K562 (cell line): ENCODE data around the gene SLC38A2. TPM values are rescaled to one million over a fixed set of nuclear protein-coding genes. Genes with fewer than 3 reads are reported as not detected.
A peak's percentile ranks its signal among the peaks of the same experiment; 100 is the strongest.

ENCODE experiments used
- BCL6 ChIP-seq: fragments of 250-450 bp; sonication (Bioruptor Pico); IDR thresholded peaks from 2 replicates; pipeline ENCODE4 v1.4.0; 2020
- E2F8 ChIP-seq: fragments of 450-650 bp; IDR thresholded peaks from 2 replicates; pipeline ENCODE4 v1.7.1; 2018; ENCODE audit warnings: mild to moderate bottlenecking, low read depth; ENCODE audit not compliant: partially characterized antibody
- EGR1 ChIP-seq: fragments of 450-650 bp; conservative IDR thresholded peaks from 2 replicates; pipeline ENCODE4 v1.6.1; 2017; ENCODE audit warnings: mild to moderate bottlenecking
- FIP1L1 ChIP-seq: fragments of 200-400 bp; formaldehyde crosslinking; IDR thresholded peaks from 2 replicates; pipeline ENCODE4 v1.6.1; 2018; ENCODE audit warnings: mild to moderate bottlenecking, low read depth, low read length; ENCODE audit not compliant: poor library complexity, severe bottlenecking
- HNRNPUL1 ChIP-seq: fragments of 200-400 bp; formaldehyde crosslinking; IDR thresholded peaks from 2 replicates; pipeline ENCODE4 v1.6.1; 2017; ENCODE audit warnings: low read length
- MCM2 ChIP-seq: fragments of 450-650 bp; IDR thresholded peaks from 2 replicates; pipeline ENCODE4 v1.6.1; 2017; ENCODE audit warnings: low read depth, mild to moderate bottlenecking
- MCM5 ChIP-seq: fragments of 450-650 bp; IDR thresholded peaks from 2 replicates; pipeline ENCODE4 v1.6.1; 2016; ENCODE audit warnings: low read depth
- MEIS2 ChIP-seq: fragments of 450-650 bp; IDR thresholded peaks from 2 replicates; pipeline ENCODE4 v1.6.1; 2014; ENCODE audit warnings: mild to moderate bottlenecking; ENCODE audit not compliant: partially characterized antibody
- NBN ChIP-seq: fragments of 450-650 bp; IDR thresholded peaks from 2 replicates; pipeline ENCODE4 v1.6.1; 2016; ENCODE audit warnings: low read depth, mild to moderate bottlenecking
- NCOA4 ChIP-seq: fragments of 450-650 bp; IDR thresholded peaks from 2 replicates; pipeline ENCODE4 v1.6.1; 2018; ENCODE audit warnings: mild to moderate bottlenecking; ENCODE audit not compliant: partially characterized antibody
- POLR2A ChIP-seq: fragments of 450-650 bp; conservative IDR thresholded peaks from 2 replicates; pipeline ENCODE4 v1.6.1; 2016
- TFAM ChIP-seq: fragments of 250-450 bp; sonication (Bioruptor Pico); conservative IDR thresholded peaks from 2 replicates; pipeline ENCODE4 v1.5.0; 2021; ENCODE audit warnings: mild to moderate bottlenecking, moderate library complexity
- ZC3H4 ChIP-seq: sonication (generic); formaldehyde crosslinking; IDR thresholded peaks from 2 replicates; pipeline ENCODE4 v1.9.0; 2021; ENCODE audit warnings: missing genetic modification reagents, borderline replicate concordance
- ZNF197 ChIP-seq: fragments of 200-800 bp; sonication (Bioruptor generic); IDR thresholded peaks from 2 replicates; pipeline ENCODE4 v1.6.1; 2016; ENCODE audit warnings: low read depth, missing genetic modification characterization, missing compliant biosample characterization
- ZNF212 ChIP-seq: fragments of 450-650 bp; formaldehyde crosslinking; IDR thresholded peaks from 2 replicates; pipeline ENCODE4 v1.4.0; 2020; ENCODE audit warnings: mild to moderate bottlenecking
- ZNF766 ChIP-seq: fragments of 200-800 bp; sonication (Bioruptor generic); conservative IDR thresholded peaks from 2 replicates; pipeline ENCODE4 v1.6.1; 2016; ENCODE audit warnings: missing genetic modification characterization, missing compliant biosample characterization
- ZSCAN29 ChIP-seq: fragments of 450-650 bp; IDR thresholded peaks from 2 replicates; pipeline ENCODE4 v1.6.1; 2017
- polyA plus RNA-seq, 8 experiments: library from polyadenylated mRNA; depleted of rRNA in 4 of 8; stranded (reverse) in 5 of 8; unstranded in 3 of 8; fragments of >200 nt; fragmentation: Nextera tagmentation in 2 of 8; fragmentation: Illumina TruSeq in 1 of 8; extraction: Ambion mirVana in 2 of 8; extraction: Trizol in 1 of 8; gene quantifications; 2 replicates each; pipeline versions ENCODE4 v1.2.1 to v1.2.3, GENCODE V29; 2011 to 2014; ENCODE audit warnings: inconsistent platforms in 1 of 8, missing spikeins in 1 of 8
- total RNA-seq, 7 experiments: library from RNA; depleted of rRNA in 6 of 7; stranded (reverse); fragments of >200 nt in 6 of 7; fragmentation: Illumina TruSeq in 2 of 7; extraction: Trizol in 2 of 7; gene quantifications; 2 replicates each; pipeline versions ENCODE4 v1.2.1 to v1.2.3, GENCODE V29; 2011 to 2021; ENCODE audit warnings: low replicate concordance in 1 of 7

SLC38A2 gene
- total and polyA plus RNA-seq, 9 of the 15 experiments (the other 6 are each of a cell fraction or from before 2014, with no cell fraction given): 98.7 to 292 (median 143) TPM

- TF ChIP-seq NCOA4 (no peak), MEIS2 (no peak), MCM5 (no peak), ZC3H4 (no peak), TFAM (CRISPR knock-in tag) (no peak), NBN (no peak), ZNF766 (no peak), MCM2 (no peak), HNRNPUL1 (no peak), BCL6 (CRISPR knock-in tag) (no peak), FIP1L1 (no peak), EGR1 (no peak), ZNF197 (CRISPR knock-in tag) (no peak), ZNF212 (CRISPR knock-in tag) (no peak), E2F8 (no peak), ZSCAN29 (no peak), POLR2A (peak; percentile 37; the same call in 1 of the 2 replicates)
- TF ChIP-seq, all 486 proteins: peak for 13
Observed at GRCh38 chr12:46363582-46364299, 8.8 kb downstream of the SLC38A2 start (continued).
